DND-41 (cell line): Measurements from ENCODE around the gene CELA2A.

Source experiments
- ATAC-seq: fragments of 200-7000 bp; cut with Tn5 transposase; 3 replicates; pipeline ENCODE4 v1.9.1; 2021; ENCODE audit warnings: low read depth; ENCODE audit not compliant: insufficient read depth
- DNase-seq: peaks from one replicate; pipeline ENCODE4 v3.0.0-alpha.2; 2020
- H2AFZ ChIP-seq: 2 replicates; pipeline ENCODE4 v1.6.0; 2012; ENCODE audit warnings: low read depth, low read length
- H3K27ac ChIP-seq: 2 replicates; pipeline ENCODE4 v1.5.1; 2012; ENCODE audit warnings: low read length, inconsistent platforms
- H3K27me3 ChIP-seq: fragments of 200-600 bp; sonication (generic); 2 replicates; pipeline ENCODE4 v1.6.0; 2012; ENCODE audit warnings: low read length, mild to moderate bottlenecking, inconsistent platforms; ENCODE audit not compliant: insufficient read depth, poor library complexity
- H3K36me3 ChIP-seq: 2 replicates; pipeline ENCODE4 v1.5.1; 2012; ENCODE audit warnings: low read length, inconsistent platforms; ENCODE audit not compliant: insufficient read depth
- H3K4me1 ChIP-seq: 2 replicates; pipeline ENCODE4 v1.5.1; 2012; ENCODE audit warnings: mild to moderate bottlenecking, low read length; ENCODE audit not compliant: insufficient read depth
- H3K4me2 ChIP-seq: 2 replicates; pipeline ENCODE4 v1.6.0; 2012; ENCODE audit warnings: mild to moderate bottlenecking, moderate library complexity, low read length, inconsistent platforms; ENCODE audit not compliant: insufficient read depth
- H3K4me3 ChIP-seq, 2 experiments: fragments of 200-600 bp in 1 of 2; shearing (Covaris generic) in 1 of 2; 2 replicates each; pipeline ENCODE4 v1.5.1; 2012 to 2016; ENCODE audit warnings: inconsistent platforms in 2 of 2, low read length in 2 of 2, mild to moderate bottlenecking in 2 of 2, low read depth in 1 of 2, moderate library complexity in 1 of 2
- H3K79me2 ChIP-seq: 2 replicates; pipeline ENCODE4 v1.6.0; 2012; ENCODE audit warnings: low read length, inconsistent platforms; ENCODE audit not compliant: insufficient read depth
- H3K9ac ChIP-seq: 2 replicates; pipeline ENCODE4 v1.6.0; 2012; ENCODE audit warnings: low read depth, mild to moderate bottlenecking, inconsistent platforms, low read length, moderate library complexity
- H3K9me3 ChIP-seq: 2 replicates; pipeline ENCODE4 v1.5.1; 2012; ENCODE audit warnings: low read length, moderate library complexity, mild to moderate bottlenecking, inconsistent platforms; ENCODE audit not compliant: insufficient read depth, severe bottlenecking
- H4K20me1 ChIP-seq: 2 replicates; pipeline ENCODE4 v1.6.0; 2012; ENCODE audit warnings: low read length; ENCODE audit not compliant: insufficient read depth
- CTCF ChIP-seq: IDR thresholded peaks from 2 replicates; pipeline ENCODE4 v1.5.1; 2012; ENCODE audit warnings: borderline replicate concordance, low read length, moderate library complexity, mild to moderate bottlenecking; ENCODE audit not compliant: poor library complexity, severe bottlenecking; ENCODE audit errors: extremely low read depth
- EZH2 ChIP-seq: IDR thresholded peaks from 3 replicates; pipeline ENCODE4 v1.6.1; 2012; ENCODE audit warnings: borderline replicate concordance, low read depth, mild to moderate bottlenecking, moderate library complexity, low read length, inconsistent platforms; ENCODE audit not compliant: severe bottlenecking

CELA2A gene

GRCh38 chr1:15413563-15414444, 42.7 kb upstream of the CELA2A start:
- DNase-seq (no peak), ATAC-seq (no peak)
- Histone ChIP-seq H2AFZ (no peak overlapping the region), H3K4me1 (peaks cover 49% of the 10 kb centered on the region), H3K79me2 (peaks cover 17% of the 10 kb centered on the region), H4K20me1 (peaks cover 74% of the 10 kb centered on the region), H3K27ac (no peak overlapping the region), H3K9me3 (no peaks in the 10 kb centered on the region), H3K4me2 (no peak overlapping the region; the same call in 1 of the 2 replicates), H3K27me3 (peaks cover 5% of the 10 kb centered on the region), H3K36me3 (peaks cover 9% of the 10 kb centered on the region; the same call in 1 of the 2 replicates), H3K4me3 (no peak overlapping the region), H3K9ac (no peak overlapping the region)
- TF ChIP-seq EZH2 (no peak), CTCF (no peak)

- Histone ChIP-seq H3K4me1 (peaks cover 43% of the 10 kb centered on the region), H3K79me2 (peaks cover 25% of the 10 kb centered on the region)
These were observed 42.0 kb upstream of the CELA2A start for GRCh38 chr1:15414445-15414983.

GRCh38 chr1:15417059-15417934, 39.2 kb upstream of the CELA2A start:
- Histone ChIP-seq H3K4me3 (peak overlapping the region in 1 of 2 experiments; percentile 44; a peak in 2 of 4 replicates), H3K4me2 (peak overlapping the region; percentile 46), H3K4me1 (peaks cover 28% of the 10 kb centered on the region), H3K9me3 (peaks cover 2% of the 10 kb centered on the region), H3K36me3 (peaks cover 13% of the 10 kb centered on the region; the same call in 1 of the 2 replicates), H3K9ac (no peak overlapping the region; the same call in 1 of the 2 replicates), H3K27ac (peak overlapping the region; percentile 53; the same call in 1 of the 2 replicates), H4K20me1 (peaks cover 72% of the 10 kb centered on the region), H3K79me2 (peaks cover 20% of the 10 kb centered on the region), H2AFZ (no peak overlapping the region), H3K27me3 (no peaks in the 10 kb centered on the region)
- TF ChIP-seq CTCF, result no peak
- TF ChIP-seq EZH2, result no peak
- ATAC-seq (peak; percentile 82), DNase-seq (peak; percentile 67)

More at GRCh38 chr1:15414445-15414983, 42.0 kb upstream of the CELA2A start:
- Histone ChIP-seq H3K36me3 (peaks cover 9% of the 10 kb centered on the region; the same call in 1 of the 2 replicates), H3K27ac (no peak overlapping the region), H3K27me3 (no peaks in the 10 kb centered on the region), H3K9me3 (no peaks in the 10 kb centered on the region), H4K20me1 (peaks cover 77% of the 10 kb centered on the region), H3K9ac (no peak overlapping the region), H3K4me3 (no peak overlapping the region), H2AFZ (no peak overlapping the region), H3K4me2 (no peak overlapping the region)
- DNase-seq, result no peak
- no peak for ATAC-seq
- TF ChIP-seq CTCF, result no peak
- TF ChIP-seq EZH2, result no peak
